Inflammatory macrophage treated with lipopolysaccharide for 4 hours (primary cell): ENCODE results near the gene STX5.
"Not testable (repeated sequence)": the region's sequence is repeated elsewhere in the genome, so short reads cannot be mapped to it uniquely, and the experiment has no call there.

Experiments
- DNase-seq: peaks from one replicate; pipeline ENCODE4 v3.0.0-alpha.2; 2020

The STX5 gene

DNA sequence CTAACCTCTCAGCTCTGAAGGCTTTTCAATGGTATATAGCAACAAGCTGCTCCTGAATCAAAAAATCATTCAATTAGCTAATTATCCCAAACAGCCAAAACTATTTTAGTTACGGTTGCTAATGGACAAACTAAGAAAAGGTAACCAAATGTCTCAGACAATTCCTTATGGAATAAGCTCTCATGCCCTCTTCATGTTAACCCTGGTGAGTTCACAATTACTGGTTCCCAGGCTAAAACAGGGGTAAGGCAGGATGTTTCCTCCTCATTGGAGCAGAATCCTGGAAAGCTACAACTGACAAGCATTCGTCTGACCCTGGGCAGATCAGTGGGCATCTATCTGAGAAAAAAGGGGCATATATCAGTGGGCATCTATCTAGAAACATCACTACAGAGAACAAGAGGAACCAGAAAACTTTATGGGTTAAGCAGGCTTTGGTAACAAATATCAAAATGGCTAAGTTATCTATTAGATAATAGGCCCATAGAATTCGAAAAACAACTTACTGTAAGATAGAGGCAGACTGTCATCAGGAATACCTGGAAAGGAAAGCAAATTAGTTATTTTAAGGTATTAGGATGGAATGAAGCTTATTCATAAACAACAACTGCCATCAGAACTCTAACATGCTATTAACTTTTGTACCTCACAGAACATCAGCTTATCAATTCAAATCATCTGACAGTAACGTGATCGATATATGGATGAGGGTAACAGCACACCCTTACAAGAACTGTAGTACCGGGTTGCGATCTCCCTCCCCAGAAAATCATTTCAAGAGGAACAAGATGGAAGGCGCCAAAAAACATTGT, 22.4 kb upstream of the STX5 start:
- no peak for DNase-seq

DNA sequence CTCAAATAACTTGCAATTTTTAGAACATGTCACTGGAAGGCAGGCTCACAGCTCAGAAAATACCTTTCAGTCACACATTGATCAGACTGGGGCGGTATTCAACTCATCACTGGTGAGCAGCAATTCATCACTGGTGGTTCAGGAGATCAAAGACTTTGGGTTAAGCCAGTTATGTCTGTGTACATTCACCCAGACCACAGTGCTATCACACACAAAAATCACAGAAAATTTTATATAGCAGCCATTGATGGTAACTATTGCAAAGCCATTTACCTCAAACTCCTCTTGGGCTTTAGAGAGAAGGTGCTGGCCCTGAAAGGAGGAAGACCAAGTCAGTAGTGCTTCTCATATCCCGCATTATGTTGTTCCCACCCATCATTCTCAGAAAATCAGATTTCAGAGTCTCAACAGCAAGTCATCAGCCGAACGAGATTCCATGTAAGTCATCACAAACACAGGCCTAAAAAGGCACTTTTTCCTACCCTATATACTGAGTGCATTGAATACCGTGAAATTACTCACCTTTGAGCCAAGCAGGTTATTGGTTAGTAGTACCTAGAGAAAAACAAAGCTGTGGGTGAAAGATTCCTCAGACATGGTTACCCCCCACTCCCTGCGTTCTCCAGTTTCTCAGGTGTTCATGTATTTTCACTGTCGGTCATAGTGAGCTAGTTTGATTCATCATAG, 21.6 kb upstream of the STX5 start:
- no peak for DNase-seq

DNA sequence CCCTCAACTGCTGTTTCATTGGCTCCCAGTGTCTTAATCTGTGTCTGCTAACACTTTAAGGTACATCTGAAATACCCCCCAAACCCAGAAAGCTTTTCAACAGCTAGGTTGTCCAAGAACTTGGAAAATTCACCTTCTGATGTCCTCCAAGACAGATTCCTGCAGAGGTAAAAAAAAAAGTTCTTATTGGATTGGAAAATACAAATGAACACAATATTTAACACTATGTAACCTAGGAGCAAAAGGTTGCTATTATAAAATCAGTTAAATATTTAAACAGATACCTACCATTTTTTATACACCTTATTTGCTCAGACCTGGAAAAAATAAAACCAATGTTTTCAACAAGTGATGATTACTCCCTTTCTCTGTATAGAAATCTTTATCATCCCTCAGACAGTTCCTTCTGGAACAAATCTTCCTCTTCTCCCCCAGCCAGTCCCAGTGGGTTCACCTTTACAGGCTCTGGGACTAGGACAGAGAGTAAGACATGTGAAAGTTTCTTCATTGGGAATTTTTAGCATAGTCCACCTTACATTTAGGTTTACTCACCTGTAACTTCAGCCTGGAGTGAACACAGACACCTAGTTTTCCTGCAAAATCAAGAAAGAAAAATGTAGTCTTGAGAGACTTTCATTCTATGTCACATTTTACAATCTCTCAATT, 20.8 kb upstream of the STX5 start:
- no peak for DNase-seq

DNA sequence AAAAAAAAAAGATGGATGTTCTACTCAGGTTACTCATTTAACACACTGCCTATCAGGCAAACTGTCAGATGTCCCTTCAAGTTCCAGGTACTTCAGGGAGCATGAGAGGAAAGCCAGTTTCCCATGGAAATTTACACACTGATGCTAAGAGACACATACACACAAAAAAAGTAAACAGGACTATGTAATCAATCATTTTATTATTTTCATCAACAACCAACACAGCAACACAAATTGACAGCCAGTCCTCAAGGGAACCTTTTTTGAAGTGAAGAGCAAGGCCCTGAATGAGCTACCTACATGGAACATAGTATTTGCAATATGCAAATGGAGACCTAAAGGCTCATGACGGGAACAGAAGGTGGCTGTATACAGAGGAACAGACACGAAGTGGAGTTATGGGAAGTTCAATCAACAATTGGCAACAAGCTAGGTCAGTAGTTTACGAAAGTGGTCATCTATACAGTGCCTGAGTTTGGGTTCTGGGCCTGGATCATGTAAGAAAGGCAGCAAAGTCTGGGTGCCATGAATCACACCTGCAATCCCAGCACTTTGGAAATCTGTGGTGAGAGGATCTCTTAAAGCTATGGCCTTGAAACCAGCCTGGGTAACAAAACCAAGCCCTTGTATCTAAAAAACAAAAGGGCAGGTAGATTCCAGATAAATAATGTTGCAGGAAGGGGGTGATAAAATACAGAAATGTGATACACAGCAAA, 20.1 kb upstream of the STX5 start:
- no peak for DNase-seq

DNA sequence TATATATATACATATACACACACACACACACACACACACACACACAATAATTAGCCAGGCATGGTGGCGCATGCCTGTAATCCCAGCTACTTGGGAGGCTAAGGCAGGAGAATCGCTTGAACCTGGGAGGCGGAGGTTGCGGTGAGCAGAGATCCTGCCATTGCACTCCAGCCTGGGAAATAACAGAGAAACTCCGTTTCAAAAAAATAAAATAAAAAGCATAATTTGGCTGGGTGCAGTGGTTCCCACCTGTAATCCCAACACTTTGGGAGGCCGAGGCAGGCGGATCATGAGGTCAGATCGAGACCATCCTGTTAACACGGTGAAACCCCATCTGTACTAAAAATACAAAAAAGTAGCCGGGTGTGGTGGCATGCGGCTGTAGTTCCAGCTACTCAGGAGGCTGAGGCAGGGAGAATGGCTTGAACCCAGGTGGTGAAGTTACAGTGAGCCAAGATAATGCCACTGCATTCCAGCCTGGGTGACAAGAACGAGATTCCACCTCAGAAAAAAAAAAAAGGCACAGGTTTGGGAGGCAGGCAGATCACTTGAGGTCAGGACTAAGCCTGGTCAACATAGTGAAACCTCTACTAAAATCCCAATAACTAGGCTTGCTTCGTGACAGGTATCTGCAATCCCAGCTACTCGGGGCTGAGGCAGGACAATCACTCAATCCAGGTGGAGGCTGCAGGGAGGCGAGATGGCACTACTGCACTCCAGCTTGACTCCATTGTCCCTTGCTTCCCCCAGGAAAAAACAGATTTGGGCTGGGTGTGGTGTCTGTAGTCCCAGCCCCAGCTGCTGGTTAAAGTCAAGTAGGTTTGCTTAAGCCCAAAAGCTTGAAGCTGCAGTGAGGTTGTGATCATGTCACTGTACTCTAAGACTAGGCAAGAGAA, 19.3 kb upstream of the STX5 start:
- no peak for DNase-seq

DNA sequence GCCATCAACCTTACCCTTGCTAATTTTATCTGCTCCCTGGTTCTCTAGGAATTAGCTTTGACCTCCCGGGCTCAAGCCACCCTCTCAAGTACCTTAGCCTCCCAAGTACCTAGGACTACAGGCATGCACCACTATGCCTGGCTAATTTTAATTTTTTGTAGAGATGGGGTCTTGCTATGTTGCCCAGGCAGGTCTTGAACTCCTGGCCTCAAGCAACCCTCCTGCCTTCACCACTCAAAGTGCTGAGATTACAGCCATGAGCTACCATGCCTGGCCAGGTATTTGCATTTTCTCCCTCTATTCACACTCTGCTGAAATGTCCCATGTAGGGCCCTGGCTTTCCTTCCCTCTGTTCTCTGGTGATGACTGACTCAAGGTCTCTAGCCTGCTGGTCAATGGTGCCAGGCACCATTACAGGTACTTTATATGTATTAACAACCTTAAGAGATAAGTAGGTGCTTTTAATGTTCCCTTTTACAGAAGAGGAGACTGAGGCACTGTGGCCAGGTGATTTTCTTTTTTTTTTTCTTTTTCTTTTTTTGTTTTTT, 16.0 kb upstream of the STX5 start:
- no peak for DNase-seq

DNA sequence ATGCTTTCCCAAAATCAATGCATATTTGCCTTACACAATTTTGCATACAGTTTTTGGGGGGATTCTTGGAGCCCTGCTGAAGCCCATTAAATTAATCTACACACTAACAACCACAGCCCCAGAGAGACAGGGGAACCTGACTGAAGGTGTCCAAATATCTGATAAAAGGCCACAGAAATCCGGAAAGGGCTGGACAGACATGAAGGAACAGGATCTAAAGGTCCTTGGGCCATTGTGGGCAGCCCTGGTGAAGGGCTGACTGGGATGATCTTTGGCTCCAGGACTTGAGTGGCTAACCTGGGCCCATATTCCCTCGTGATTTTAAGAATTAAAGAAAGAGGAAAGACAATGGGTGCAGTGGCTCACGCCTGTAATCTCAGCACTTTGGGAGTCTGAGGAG, 14.3 kb upstream of the STX5 start:
- DNase-seq = no peak

DNA sequence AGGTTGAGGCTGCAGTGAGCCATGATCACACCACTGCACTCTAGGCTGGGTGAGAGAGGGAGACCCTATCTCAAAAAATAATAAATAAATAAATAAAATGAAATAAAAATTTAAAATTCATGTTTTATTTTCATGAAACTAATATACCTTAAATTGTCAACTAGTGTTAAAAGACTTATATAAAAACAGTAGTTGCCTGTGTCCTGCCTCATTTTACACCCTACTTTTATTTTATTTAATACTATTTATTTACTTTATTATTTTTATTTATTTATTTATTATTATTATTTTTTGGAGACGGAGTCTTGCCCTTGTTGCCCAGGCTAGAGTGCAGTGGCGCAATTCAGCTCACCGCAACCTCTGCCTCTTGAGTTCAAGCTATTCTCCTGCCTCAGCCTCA, 12.3 kb upstream of the STX5 start:
- DNase-seq = no peak

DNA sequence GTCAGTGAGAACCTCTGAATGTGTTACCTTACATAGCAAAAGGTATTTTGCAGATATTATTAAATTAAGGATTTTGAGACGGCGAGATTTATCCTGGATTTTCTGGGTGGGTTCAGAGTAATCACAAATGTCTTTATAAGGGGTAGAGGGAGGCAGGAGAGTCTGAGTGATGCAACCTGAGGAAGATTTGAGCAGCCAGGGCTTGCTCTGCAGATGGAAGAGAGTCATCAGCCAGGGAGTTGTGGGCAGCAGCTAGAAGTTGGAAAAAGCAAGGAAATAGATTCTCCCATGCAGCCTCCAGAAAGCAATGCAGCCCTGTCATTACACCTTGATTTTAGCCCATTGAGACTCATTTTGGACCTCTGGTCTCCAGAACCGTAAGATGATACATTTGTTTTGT, 11.6 kb upstream of the STX5 start:
- DNase-seq = no peak

DNA sequence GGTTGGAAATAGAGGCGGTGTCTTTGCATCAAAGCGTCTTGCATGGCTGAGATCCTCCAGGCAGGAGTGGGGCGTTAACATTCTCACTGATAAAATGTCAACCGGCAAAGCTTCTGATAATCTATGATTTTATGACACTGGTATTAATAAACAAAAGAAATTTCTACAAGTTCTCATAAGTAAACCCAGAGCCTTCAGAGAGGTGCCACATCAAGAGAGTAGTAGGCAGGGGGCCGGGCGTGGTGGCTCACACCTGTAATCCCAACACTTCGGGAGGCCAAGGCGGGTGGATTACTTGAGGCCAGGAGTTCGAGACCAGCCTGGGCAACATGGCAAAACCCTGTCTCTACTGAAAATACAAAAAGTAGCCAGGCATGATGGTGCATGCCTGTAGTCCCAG, 11.0 kb upstream of the STX5 start:
- not testable (repeated sequence) for DNase-seq

DNA sequence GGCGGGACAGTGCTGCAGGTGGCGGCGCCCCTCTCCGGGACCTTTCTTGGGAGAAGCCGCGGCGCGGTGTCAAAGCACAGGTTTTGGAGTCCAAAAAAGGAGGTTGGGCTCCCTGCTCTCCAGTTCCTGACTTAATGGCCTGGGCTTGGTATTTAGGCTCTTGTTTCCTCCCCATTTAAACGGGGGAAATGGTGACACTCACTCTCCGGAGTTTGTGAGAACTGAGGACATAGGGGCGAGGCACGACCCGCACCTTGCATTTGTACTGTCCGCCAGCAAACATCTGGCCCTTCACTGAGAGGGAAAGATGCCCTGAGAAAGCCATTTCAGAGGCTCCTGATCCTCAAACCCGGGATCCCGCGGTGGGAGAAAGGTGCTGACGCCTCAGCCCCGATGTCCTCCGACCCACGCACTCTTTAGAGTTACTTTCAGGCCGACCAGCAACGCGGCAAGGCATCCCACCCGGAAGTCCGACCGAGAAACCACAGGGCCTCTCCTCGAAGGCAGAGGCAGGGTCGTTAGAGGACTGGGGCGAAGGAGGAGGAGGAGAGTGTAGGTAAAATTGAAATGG, 10.4 kb upstream of the STX5 start:
- peak; percentile 37 for DNase-seq

DNA sequence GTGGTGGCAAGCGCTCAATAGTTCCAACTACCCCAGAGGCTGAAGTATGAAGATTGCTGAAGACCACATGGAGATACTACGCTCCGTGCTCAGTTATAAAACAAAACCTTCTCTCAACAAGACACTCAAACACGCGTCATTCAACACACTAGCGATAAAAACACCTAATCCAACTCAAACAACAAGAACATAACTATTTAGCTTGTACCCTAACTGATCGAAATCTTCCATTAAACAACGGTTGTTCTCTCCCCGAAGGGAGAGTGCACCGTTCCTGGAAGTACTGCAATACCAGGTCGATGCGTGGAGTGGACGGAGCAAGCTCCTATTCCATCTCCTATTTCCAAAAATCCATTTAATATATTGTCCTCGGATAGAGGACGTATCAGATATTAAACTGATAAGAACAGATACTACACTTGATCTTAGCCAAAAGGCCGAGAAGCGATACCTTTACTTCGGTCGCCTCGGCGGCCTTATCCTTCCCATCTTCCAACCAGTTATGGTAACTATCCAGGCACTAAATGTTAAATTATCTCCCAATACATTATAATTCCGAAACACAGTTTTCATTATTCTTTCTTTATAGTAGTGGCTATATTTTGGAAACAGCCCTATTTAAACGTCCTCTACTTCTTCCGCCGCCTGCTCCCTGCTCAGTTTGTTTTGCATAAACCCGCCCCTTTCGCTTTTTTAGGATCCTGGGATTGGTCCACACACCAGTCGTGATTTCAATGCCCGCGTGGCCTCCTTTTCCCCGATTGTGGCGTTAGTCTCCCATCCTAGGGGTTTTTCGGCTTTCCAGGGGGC, 9.7 kb upstream of the STX5 start:
- peak; percentile 99 for DNase-seq

DNA sequence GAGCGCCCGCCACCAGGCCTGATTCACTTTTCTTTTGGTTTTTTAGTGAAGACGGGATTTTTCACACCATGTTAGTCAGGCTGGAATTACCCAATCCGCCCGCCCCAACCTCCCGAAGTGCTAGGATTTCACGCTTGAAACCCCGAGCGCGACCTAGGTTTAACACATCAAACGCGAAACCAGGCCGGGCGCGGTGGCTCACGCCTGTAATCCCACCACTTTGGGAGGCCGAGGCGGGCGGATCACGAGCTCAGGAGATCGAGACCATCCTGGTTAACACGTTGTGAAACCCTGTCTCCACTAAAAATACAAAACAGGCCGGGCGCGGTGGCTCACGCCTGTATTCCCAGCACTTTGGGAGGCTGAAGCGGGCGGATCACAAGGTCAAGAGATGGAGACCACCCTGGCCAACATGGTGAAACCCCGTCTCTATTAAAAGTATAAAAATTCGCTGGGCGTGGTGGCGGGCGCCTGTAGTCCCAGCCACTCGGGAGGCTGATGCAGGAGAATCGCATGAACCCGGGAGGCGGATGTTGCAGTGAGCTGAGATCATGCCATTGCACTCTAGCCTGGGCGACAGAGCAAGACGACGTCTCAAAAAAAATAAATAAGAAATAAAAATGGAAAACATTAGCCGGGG, 9.0 kb upstream of the STX5 start:
- peak; percentile 92 for DNase-seq

DNA sequence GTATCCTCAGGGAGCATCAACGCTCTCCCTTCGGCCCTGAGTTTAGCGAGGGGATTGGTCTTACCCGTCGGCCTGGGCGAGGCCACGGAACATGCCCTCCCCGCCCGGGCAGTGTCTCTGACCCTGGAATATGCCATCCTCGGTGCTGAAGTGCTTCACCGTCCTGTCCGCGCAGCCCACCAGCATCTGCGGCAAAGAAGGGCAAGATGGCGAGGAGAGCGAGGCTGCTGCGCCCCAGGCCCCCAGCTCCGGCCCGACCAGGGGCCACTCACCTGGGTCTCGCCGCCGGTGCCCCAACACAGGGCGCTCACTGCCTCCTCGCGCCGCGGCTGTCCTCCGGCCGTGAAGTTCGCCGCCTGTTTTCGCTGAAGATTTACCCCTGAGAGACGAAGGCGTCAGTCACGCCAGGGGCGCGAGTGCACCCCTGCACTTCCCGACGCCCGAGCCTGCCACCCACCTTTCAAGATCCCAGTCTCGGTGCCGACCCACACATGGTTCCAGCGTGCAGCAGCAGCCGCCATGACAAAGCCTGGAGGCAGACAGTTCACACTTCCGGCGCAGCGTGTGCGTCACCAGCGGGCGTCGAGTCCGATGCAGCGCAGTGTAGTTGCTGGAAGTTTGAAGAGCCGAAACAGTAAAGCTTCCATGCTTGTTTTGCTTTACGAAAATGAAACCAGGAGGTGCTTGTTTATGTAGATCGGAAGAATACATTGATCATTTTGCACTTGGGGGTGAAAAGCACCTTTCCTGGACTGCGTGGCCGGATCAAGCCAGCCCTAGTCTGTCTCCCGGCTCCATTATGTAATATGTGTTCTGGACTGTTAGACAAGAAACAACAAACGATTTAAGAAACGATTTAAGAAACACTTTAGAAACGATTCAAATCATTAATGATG, 7.4 kb upstream of the STX5 start, which contains the start of gene WDR74:
Gene WDR74, minus strand, starts transcription at position 541 of the 896 bp plus-strand sequence. Its CDS starts 20 bp downstream, at position 521.
- DNase-seq = peak; percentile 97

DNA sequence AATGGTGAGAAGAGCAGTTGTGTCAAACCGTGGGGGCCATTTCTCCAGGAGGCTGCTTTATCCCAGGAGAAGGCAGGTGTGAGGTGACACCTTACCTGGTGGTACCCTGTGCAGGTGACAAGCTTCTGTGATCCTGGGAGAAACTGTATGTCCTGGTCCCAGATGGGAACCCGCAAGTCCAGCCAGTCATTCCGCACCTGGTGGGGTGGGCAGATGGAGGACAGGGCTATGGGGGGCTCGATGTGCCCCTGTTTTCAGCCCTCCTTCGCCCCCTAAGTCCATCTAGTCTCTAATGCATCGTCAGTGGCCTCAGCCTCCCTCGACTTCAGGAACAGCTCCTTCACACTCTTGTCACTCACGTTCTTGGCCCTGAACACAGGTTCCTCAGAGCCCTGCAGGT, 3.5 kb upstream of the STX5 start:
- DNase-seq = no peak

DNA sequence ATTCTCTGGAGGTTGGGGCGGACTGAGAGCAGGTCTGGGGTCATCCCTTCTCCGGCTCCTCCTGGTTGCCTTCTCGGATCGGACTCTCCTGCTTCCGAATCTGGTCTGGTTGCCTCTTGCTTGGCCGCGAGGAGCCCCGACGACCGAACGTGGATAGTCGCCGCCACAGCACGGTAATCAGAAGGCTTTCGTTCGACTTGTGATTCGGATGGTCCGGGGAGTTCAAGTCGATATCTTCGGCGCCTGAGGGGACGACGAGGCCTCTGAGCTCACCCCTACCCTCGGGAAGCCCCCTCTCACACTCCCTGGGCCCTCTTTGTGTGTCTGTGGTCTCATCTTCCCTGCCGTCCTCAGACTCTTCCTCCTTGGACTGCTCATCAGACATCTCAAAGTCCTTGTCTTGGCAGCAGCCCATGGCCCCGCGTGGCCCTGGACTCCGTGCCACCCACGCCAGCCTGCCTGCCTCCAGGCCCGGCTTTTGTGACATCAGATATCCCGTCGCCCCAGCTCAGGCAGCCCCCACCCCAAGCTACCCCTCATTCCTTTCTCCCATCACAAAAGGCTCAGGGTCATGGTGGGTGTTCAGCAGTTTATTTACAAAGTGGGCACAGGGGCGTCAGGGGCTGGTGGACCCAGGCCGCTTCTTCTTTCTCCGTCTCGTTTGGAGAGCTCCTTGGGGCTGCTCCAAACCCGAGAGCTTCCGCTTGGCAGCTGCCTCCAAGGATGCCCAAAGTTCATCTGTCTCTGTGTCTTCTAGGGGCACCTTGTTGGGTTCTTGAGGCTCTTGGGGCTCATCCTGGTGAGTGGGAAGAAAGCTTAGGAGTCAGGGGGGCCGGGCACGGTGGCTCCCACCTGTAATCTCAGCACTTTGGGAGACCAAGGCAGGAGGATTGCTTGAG, 734 bp upstream of the STX5 start, which contains the start of gene TEX54:
Gene TEX54, minus strand, starts transcription at position 506 of the 899 bp plus-strand sequence.
- peak; percentile 18 for DNase-seq

DNA sequence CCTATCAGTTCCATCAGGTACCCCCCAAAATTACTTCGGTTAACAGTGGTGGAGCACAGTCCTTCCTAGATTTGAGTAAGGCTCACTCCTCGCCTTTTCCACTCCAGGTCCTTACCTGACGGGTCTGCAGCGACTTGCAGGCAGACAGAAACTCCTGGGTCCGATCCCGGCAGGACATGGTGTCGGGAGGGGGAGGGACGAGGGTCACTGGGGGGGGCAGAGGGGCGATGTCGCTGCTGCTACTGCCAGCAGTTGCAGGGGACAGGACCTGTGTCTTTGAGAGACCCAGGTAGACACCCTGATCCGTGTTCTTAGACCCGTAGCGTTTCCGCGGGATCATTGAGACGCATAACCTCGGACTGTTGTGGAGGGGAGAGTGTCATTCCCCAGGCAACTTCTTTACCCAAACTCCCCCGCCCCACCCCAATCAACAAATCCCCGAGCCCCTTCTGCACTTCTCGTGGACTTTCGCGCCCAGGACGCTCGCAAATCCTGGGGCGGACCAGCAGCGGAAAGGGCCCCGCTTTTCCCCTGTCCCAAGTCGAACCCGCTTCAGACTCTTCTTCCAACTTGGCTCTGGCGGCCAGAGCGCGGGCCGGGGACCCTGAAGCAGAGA, 839 bp downstream of the STX5 start:
- no peak for DNase-seq
